ENCODE results near the gene THAP3.
A peak's percentile ranks its signal among the peaks of the same experiment; 100 is the strongest.

The THAP3 gene

GRCh38 chr1:6601049-6601922 lies 23.4 kb upstream of the THAP3 start:
- Histone ChIP-seq H3K27ac (ENCODE audit: low read depth, low read length) (peak overlapping the region; percentile 0; the same call in 1 of the 2 replicates), H3K4me1 (ENCODE audit: control insufficient read depth, insufficient read depth, low read length) (peaks cover 22% of the 10 kb centered on the region), H3K9me3 (ENCODE audit: control insufficient read depth, insufficient read depth, low read depth, low read length) (no peaks in the 10 kb centered on the region), H3K27me3 (ENCODE audit: control insufficient read depth, insufficient read depth, low read length) (no peaks in the 10 kb centered on the region), H3K36me3 (ENCODE audit: control insufficient read depth, insufficient read depth, low read length) (peaks cover 30% of the 10 kb centered on the region), H3K9ac (ENCODE audit: low read length) (peak overlapping the region; percentile 99), H3K4me3 (ENCODE audit: low read depth, low read length) (peak overlapping the region; percentile 100)

GRCh38 chr1:6601923-6602668 lies 22.6 kb upstream of the THAP3 start:
- peak overlapping the region; percentile 85; the same call in 1 of the 2 replicates for H3K27ac ChIP-seq (ENCODE audit: low read depth, low read length)
- H3K9ac ChIP-seq (ENCODE audit: low read length), result peak overlapping the region; percentile 99
- H3K4me1 ChIP-seq (ENCODE audit: control insufficient read depth, insufficient read depth, low read length), result peaks cover 22% of the 10 kb centered on the region
- H3K4me3 ChIP-seq (ENCODE audit: low read depth, low read length), result peak overlapping the region; percentile 100
- no peaks in the 10 kb centered on the region for H3K27me3 ChIP-seq (ENCODE audit: control insufficient read depth, insufficient read depth, low read length)
- no peaks in the 10 kb centered on the region for H3K9me3 ChIP-seq (ENCODE audit: control insufficient read depth, insufficient read depth, low read depth, low read length)
- peaks cover 21% of the 10 kb centered on the region for H3K36me3 ChIP-seq (ENCODE audit: control insufficient read depth, insufficient read depth, low read length)

- Histone ChIP-seq H3K36me3 (ENCODE audit: control insufficient read depth, insufficient read depth, low read length) (peaks cover 15% of the 10 kb centered on the region), H3K4me1 (ENCODE audit: control insufficient read depth, insufficient read depth, low read length) (peaks cover 22% of the 10 kb centered on the region), H3K9ac (ENCODE audit: low read length) (peak within 1 kb of the TSS; percentile 99)
Measured at GRCh38 chr1:6602669-6603237, 21.9 kb upstream of the THAP3 start, which contains the start of gene KLHL21. TSS of gene KLHL21 (minus strand) at chr1:6602869. CDS start at chr1:6602817, 52 bp downstream.

DNA sequence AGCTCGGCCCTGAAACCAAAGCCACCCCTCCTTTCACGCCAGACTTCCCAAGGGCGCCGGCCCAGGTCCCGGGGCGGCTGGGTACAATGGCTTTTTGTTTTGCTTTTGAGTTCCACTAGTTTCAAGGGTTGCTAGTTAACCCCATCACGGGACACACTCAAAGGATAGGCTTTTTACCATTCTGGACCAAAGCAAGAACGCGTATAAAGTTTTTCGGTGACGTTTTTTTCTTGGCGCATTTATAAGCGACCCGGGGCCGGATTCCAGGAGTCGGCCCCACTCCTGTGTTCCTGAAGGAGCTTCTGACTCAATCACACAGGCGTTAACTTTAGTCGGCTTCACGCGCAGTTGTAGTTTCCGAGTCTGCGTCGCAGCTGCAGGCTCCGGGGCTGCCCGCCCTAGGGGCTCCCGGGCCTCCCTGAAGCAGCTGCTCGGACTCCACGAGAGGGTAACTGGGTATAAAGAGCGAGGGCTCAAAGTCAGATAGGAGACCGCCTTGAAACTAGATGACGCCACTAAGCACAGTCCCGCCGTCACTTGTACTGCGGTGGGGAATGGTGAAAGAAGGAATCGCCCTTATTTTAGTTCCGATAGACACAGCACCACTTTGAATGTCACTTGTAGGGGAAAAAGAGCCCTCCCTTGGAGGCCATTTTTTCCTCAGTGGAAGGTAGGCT lies 21.3 kb upstream of the THAP3 start:
- Histone ChIP-seq H3K9me3 (ENCODE audit: control insufficient read depth, insufficient read depth, low read depth, low read length) (no peaks in the 10 kb centered on the region), H3K4me1 (ENCODE audit: control insufficient read depth, insufficient read depth, low read length) (peaks cover 22% of the 10 kb centered on the region), H3K27ac (ENCODE audit: low read depth, low read length) (peak overlapping the region; percentile 84; the same call in 1 of the 2 replicates), H3K4me3 (ENCODE audit: low read depth, low read length) (peak overlapping the region; percentile 100), H3K36me3 (ENCODE audit: control insufficient read depth, insufficient read depth, low read length) (peaks cover 11% of the 10 kb centered on the region), H3K27me3 (ENCODE audit: control insufficient read depth, insufficient read depth, low read length) (no peaks in the 10 kb centered on the region), H3K9ac (ENCODE audit: low read length) (peak overlapping the region; percentile 92)

More at GRCh38 chr1:6602669-6603237, 21.9 kb upstream of the THAP3 start, which contains the start of gene KLHL21:
- H3K4me3 ChIP-seq (ENCODE audit: low read depth, low read length), result peak within 1 kb of the TSS; percentile 100
- H3K9me3 ChIP-seq (ENCODE audit: control insufficient read depth, insufficient read depth, low read depth, low read length), result no peaks in the 10 kb centered on the region
- peak within 1 kb of the TSS; percentile 85; the same call in 1 of the 2 replicates for H3K27ac ChIP-seq (ENCODE audit: low read depth, low read length)
- no peaks in the 10 kb centered on the region for H3K27me3 ChIP-seq (ENCODE audit: control insufficient read depth, insufficient read depth, low read length)

- Histone ChIP-seq H3K9ac (ENCODE audit: low read length) (peak overlapping the region; percentile 92), H3K27me3 (ENCODE audit: control insufficient read depth, insufficient read depth, low read length) (no peaks in the 10 kb centered on the region), H3K4me3 (ENCODE audit: low read depth, low read length) (peak overlapping the region; percentile 100), H3K27ac (ENCODE audit: low read depth, low read length) (peak overlapping the region; percentile 84; the same call in 1 of the 2 replicates), H3K4me1 (ENCODE audit: control insufficient read depth, insufficient read depth, low read length) (peaks cover 22% of the 10 kb centered on the region), H3K9me3 (ENCODE audit: control insufficient read depth, insufficient read depth, low read depth, low read length) (no peaks in the 10 kb centered on the region), H3K36me3 (ENCODE audit: control insufficient read depth, insufficient read depth, low read length) (peaks cover 7% of the 10 kb centered on the region)
Measured at GRCh38 chr1:6603915-6604558, 20.6 kb upstream of the THAP3 start.

DNA sequence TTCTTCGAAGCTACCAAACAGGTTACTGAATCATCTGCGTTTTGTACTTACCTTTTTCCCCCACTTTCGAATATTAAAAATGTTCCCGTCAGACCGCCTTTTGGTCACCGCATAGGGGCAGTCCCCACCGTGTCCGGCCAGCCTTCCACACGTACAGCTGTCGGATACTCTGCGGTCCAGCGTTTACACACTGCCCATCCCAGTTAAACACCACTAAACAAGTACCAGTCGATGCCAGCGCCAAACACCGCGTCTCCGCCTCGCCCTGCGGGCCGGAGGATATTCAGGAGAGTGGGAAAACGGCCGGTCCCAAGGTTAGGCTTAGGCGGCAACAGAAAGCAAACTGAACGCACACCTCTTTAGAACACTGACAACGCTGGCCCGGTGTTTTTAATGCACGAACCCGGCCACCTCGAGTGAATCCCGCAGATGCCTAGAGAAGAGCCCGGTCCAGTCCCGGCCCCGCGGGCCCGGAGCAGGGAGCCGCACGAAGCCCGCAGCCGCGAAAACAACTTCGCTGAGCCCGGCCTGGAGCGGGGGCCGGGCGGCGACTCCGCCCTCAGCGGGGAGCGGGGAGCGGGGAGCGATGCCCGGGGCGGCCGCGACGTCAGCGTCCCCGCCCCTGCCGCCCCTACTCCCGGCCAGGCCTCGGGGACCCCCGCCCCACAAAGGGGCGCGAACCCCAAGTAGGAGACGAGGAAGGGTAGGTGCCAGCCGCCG lies 11.9 kb upstream of the THAP3 start:
- Histone ChIP-seq H3K27ac (ENCODE audit: low read depth, low read length) (peak overlapping the region; percentile 70; the same call in 1 of the 2 replicates), H3K27me3 (ENCODE audit: control insufficient read depth, insufficient read depth, low read length) (no peaks in the 10 kb centered on the region; the same call in 1 of the 2 replicates), H3K36me3 (ENCODE audit: control insufficient read depth, insufficient read depth, low read length) (peaks cover 13% of the 10 kb centered on the region), H3K4me1 (ENCODE audit: control insufficient read depth, insufficient read depth, low read length) (peaks cover 6% of the 10 kb centered on the region; the same call in 1 of the 2 replicates), H3K9ac (ENCODE audit: low read length) (peak overlapping the region; percentile 80), H3K4me3 (ENCODE audit: low read depth, low read length) (peak overlapping the region; percentile 94), H3K9me3 (ENCODE audit: control insufficient read depth, insufficient read depth, low read depth, low read length) (no peaks in the 10 kb centered on the region)

GRCh38 chr1:6613361-6614018 lies 11.2 kb upstream of the THAP3 start, which contains the start of gene PHF13:
TSS of gene PHF13 (plus strand) at chr1:6613731. CDS start at chr1:6614067, 336 bp downstream.
- peaks cover 6% of the 10 kb centered on the region; the same call in 1 of the 2 replicates for H3K4me1 ChIP-seq (ENCODE audit: control insufficient read depth, insufficient read depth, low read length)
- peak within 1 kb of the TSS; percentile 94 for H3K4me3 ChIP-seq (ENCODE audit: low read depth, low read length)
- peak within 1 kb of the TSS; percentile 81; the same call in 1 of the 2 replicates for H3K27ac ChIP-seq (ENCODE audit: low read depth, low read length)
- H3K9ac ChIP-seq (ENCODE audit: low read length), result peak within 1 kb of the TSS; percentile 80
- H3K36me3 ChIP-seq (ENCODE audit: control insufficient read depth, insufficient read depth, low read length), result peaks cover 20% of the 10 kb centered on the region
- no peaks in the 10 kb centered on the region for H3K9me3 ChIP-seq (ENCODE audit: control insufficient read depth, insufficient read depth, low read depth, low read length)
- H3K27me3 ChIP-seq (ENCODE audit: control insufficient read depth, insufficient read depth, low read length), result no peaks in the 10 kb centered on the region; the same call in 1 of the 2 replicates

DNA sequence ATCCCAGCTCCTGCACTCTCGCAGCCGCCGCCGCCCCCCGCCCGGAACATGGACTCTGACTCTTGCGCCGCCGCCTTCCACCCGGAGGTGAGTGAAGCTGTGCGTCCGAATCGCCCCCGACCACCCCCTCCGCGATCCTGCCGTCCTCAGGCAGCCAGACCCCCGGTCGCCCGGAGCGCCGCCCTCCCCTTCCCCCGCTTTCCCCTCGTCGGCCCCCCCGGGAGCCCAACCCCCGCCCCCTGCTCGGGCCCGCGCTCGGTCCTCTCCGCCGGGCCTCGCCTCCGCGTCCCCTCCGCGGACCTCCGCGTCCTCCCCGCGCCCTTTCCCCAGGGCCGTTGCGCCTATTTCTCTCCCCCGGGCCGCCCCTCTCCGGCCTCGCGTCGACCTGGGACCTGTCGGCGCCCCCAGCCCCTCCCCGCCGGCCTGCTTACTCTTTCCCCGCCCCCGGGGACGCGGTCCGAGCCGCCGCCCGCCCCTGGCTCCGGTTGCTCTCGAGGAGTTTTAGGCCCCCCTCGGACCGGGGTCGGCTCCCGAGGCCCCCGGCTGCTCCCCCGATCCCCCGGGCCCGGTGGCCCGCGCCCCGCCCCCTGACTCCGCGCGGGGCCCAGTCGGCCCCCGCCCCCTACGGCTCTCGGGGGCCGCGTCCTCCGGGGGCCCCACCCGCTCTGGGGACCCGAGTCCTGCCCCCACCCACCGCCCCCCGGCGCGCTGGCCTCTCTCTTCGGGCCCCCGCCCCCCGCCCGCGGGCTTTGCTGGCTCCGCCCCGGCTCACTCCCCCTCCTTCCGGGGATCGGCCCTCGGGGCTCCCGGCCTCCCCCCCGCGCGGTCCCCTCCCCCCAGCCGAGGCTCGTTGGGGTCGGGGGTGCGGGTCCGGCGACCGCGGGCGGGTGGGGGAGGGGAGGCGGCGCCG lies 10.4 kb upstream of the THAP3 start:
- Histone ChIP-seq H3K9me3 (ENCODE audit: control insufficient read depth, insufficient read depth, low read depth, low read length) (no peaks in the 10 kb centered on the region), H3K27ac (ENCODE audit: low read depth, low read length) (peak overlapping the region; percentile 81; the same call in 1 of the 2 replicates), H3K27me3 (ENCODE audit: control insufficient read depth, insufficient read depth, low read length) (no peaks in the 10 kb centered on the region; the same call in 1 of the 2 replicates), H3K4me1 (ENCODE audit: control insufficient read depth, insufficient read depth, low read length) (peaks cover 5% of the 10 kb centered on the region; the same call in 1 of the 2 replicates), H3K9ac (ENCODE audit: low read length) (peak overlapping the region; percentile 76), H3K36me3 (ENCODE audit: control insufficient read depth, insufficient read depth, low read length) (peaks cover 26% of the 10 kb centered on the region), H3K4me3 (ENCODE audit: low read depth, low read length) (peak overlapping the region; percentile 87)

Data from HUES6 (cell line).